Left hindlimb (tissue), 1 donor: ENCODE data around the gene ZFYVE27.
A peak's percentile ranks its signal among the peaks of the same experiment; 100 is the strongest.

Experiments used
- DNase-seq: peaks from one replicate; pipeline ENCODE4 v3.0.0-alpha.2; 2018

Gene ZFYVE27

DNA sequence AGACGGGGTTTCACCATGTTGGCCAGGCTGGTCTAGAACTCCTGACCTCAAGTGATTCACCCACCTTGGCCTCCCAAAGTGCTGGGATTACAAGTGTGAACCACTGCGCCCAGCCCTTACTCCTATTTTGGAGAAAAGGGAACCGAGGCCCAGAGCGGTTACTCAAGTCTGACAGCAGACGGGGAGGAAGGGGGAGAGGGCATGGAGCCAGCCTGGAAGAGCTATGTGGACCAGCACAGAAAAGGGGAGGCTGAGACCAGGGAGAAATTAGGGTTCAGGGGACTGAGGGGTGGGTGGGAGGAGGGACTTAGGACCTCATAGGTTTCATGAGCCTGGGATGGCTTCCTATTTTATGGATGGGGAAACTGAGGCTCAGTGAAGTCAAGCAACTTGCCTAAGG is 33.3 kb downstream of the ZFYVE27 start:
- DNase-seq, result no peak

GRCh38 chr10:97771055-97771891 is 34.3 kb downstream of the ZFYVE27 start:
- DNase-seq, result no peak

DNA sequence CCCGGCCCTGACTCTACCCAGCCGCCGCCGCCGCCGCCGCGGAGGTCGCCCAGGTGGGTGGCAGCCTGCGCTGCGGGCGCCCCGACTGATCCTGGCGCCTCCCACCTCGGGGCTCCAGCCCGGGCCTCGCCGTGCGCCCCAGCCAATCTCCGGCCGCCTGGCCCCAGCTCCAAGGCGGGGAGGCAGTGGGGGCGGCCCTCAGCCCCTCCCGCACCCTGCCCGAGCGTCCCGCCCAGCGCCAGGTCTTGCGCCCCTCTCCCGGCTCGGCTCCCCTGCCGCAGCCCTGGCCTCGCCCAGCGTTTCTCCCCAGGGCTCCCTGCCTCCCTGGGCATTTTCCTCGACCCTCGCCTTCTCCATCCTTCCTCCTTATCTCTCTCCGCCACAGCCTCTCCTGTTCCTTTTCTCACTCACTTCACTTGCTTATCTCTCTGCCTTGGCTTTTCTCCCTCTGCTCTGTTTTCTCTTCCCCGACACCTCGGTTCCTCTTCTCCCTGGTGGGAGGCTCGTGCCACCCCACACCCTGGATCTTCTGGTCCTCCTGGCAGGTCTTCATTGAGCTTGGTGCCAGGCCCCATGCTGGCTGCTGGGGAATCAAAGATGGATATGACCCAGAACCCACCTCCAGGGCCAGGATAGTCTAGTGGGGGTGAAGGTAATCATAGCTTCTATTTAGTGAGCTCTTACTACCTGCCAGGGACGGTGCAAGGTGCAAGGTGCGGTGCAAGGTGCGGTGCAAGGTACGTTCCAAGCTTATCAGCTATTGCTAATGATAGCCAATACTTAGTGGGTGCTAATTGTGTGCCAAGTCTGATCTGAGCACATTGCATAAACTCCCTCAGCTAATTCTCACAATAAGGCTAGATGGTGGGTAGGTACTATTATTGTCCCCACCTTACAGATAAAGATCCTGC is 35.2 kb downstream of the ZFYVE27 start, which contains the start of gene SFRP5:
TSS of gene SFRP5 (minus strand) at position 87 of the 911 bp plus-strand sequence. CDS start 166 bp downstream, outside the sequence.
- DNase-seq, result no peak

- no peak for DNase-seq
Measured at GRCh38 chr10:97773096-97773495, 36.2 kb downstream of the ZFYVE27 start.

DNA sequence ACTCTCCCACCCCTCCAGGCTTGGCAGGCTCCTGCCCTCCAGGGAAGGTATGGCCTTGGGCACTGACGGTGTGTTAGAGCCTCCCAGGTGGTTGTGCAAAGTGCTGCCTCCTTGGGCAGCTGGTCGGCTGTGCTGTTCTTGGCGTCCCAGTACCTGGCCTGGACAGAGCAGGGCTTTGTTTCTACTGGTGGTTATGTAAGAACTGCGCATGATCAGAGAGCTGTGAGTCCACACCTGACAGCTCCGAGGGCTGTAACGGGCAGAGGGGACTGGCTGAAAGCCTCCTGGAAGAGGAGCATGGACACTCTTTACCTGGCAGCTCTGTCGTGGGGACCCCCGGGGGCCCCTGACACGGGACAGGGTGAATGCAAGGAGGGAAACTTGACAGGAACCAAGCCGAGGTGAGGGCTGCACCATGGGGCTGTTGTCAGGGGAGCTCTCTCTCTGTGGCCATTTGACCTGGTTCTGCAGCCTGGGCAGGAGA is 37.9 kb downstream of the ZFYVE27 start:
- DNase-seq, result no peak

GRCh38 chr10:97777143-97777542 is 40.2 kb downstream of the ZFYVE27 start:
- no peak for DNase-seq

GRCh38 chr10:97778452-97779302 is 41.7 kb downstream of the ZFYVE27 start:
- DNase-seq, result no peak

DNA sequence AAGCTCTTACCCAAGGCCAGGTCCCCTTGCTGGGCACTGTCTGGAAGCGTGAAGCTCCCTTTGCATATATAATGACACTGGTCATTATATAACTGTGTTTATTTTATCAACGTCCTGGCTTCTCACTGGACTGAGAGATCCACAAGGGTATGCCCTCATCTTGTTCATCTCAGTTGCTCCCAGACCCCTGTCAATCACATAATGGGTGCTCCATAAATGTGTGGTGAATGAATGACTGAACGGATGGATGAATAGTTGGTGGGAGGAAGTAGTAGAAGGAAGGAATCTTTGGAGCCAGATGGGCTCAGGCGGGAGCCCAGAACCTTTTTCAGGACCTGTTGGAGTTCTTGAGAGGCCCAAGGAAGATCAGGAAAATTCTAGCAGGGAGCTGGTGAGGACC is 42.6 kb downstream of the ZFYVE27 start:
- DNase-seq, result no peak

- DNase-seq, result no peak
Measured at GRCh38 chr10:97779975-97780374, 43.0 kb downstream of the ZFYVE27 start.

DNA sequence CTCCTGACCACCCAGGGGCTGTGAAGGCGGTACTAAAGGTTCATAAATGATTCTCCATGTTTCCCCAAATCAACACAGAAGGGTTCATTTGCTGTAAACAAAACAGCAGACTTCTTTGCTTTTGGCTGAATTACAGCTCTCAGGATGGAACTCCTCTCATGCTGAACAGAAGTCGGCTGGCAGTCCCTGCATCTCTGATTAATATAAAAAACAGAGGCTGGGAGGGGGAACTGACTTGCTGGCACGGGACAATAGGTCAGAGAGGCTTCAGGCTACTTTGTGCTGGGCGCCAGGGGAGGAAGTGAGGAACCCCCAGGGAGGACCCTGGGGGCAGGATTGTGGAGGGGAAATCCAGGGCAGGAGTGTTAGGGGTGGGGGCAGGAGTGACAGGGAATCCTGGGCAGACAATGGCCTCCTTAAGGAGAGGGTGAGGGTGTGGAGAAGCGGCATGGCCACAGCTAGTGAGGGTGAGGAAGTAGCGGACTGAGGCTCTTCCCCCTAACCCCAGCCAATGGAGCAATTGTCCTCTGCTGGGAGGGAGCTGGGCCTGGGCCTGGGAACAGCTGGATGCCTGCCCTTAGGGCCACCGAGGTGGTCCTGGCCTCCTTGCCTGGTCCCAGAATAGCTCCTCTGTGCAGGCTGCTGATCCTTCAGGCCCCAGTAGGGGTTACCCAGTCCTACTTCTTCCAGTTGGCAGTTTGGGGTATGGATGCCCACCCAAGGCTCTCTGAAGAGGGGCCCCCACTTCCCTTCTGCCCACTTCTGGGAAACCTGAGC is 44.1 kb downstream of the ZFYVE27 start:
- peak; percentile 60 for DNase-seq

GRCh38 chr10:97781618-97782331 is 44.8 kb downstream of the ZFYVE27 start:
- DNase-seq, result no peak

- no peak for DNase-seq
Measured at GRCh38 chr10:97782455-97783228, 45.7 kb downstream of the ZFYVE27 start.

- no peak for DNase-seq
Measured at GRCh38 chr10:97784200-97784810, 47.4 kb downstream of the ZFYVE27 start.

DNA sequence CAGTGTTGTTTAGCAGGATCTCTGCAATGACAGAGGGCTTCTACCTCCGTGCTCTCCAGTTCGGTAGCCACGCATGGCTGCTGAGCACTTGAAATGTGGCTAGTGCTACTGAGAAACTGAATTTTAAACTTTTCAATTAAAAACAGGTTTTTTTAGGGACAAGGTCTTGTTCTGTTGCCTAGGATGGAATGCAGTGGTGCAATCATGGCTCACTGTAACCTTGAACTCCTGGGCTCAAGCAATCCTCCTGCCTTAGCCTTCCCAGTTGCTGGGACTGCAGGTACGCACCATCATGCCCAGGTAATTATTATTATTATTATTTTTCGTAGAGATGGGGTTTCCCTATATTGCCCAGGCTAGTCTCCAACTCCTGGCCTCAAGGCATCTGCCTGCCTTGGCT is 48.3 kb downstream of the ZFYVE27 start:
- no peak for DNase-seq

GRCh38 chr10:97785731-97786130 is 48.8 kb downstream of the ZFYVE27 start:
- no peak for DNase-seq

DNA sequence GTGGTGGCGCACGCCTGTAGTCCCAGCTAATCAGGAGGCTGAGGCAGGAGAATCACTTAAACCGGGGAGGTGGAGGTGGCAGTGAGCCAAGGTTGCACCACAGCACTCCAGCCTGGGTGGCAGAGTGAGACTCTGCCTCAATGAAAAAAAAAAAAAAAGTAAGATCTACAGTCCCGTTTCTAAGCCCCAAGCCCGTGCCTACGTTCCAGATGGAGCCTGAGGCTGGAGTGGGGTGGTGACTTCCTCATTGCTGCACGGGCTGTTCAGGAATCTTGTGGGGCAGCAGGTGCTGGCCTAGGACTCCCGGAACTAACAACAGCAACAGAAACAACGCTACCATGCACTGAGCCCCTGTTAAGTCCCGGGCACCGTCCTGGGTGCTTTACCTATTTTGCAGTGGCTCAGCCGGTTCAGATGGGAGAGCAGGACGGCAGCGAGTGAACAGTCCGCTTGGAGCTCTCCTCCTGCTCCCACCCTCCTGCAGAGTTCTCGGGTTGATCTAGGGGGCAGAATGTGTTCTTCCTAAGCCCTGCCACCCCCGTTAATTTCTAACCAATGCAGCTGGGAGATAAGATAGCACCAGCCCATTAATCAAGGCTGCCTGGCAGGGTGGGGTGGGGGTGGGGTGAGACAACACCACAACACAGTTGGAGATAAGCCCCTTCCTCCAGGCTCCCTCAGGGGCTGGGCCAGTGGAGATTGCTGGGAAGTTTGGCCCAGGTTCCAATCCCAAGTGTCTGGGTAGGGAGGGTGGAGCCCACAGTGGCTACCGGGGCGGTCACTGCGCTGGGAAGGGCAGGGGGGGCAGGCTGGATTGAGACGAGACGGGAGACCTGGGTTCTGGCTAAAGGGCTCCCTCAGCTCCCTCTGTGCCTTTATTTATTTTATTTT is 51.9 kb downstream of the ZFYVE27 start:
- DNase-seq, result no peak

GRCh38 chr10:97789770-97790397 is 53.0 kb downstream of the ZFYVE27 start:
- DNase-seq, result no peak
